HEK293 (cell line): ENCODE data around the gene COMMD4.

ENCODE experiments used
- GLIS1 ChIP-seq: fragments of 450-650 bp; formaldehyde crosslinking; IDR thresholded peaks from 2 replicates; pipeline ENCODE4 v1.5.1; 2016; ENCODE audit warnings: missing biosample characterization, missing genetic modification characterization
- KLF10 ChIP-seq: fragments of 450-650 bp; IDR thresholded peaks from 2 replicates; pipeline ENCODE4 v1.5.1; 2018; ENCODE audit warnings: missing biosample characterization, mild to moderate bottlenecking, missing genetic modification characterization
- PRDM1 ChIP-seq: fragments of 450-650 bp; formaldehyde crosslinking; IDR thresholded peaks from 2 replicates; pipeline ENCODE4; 2016; ENCODE audit warnings: missing biosample characterization, missing genetic modification characterization
- SP7 ChIP-seq: fragments of 450-650 bp; formaldehyde crosslinking; IDR thresholded peaks from 2 replicates; pipeline ENCODE4 v1.5.1; 2016; ENCODE audit warnings: missing biosample characterization, missing genetic modification characterization
- YY2 ChIP-seq: fragments of 450-650 bp; formaldehyde crosslinking; IDR thresholded peaks from 2 replicates; pipeline ENCODE4 v1.5.1; 2016; ENCODE audit warnings: missing biosample characterization, missing genetic modification characterization
- ZBTB1 ChIP-seq: fragments of 450-650 bp; formaldehyde crosslinking; IDR thresholded peaks from 2 replicates; pipeline ENCODE4 v1.5.1; 2016; ENCODE audit warnings: missing biosample characterization, missing genetic modification characterization
- ZBTB20 ChIP-seq: fragments of 450-650 bp; formaldehyde crosslinking; IDR thresholded peaks from 2 replicates; pipeline ENCODE4 v1.5.1; 2016; ENCODE audit warnings: missing biosample characterization, missing genetic modification characterization
- ZFHX2 ChIP-seq: fragments of 450-650 bp; formaldehyde crosslinking; conservative IDR thresholded peaks from 2 replicates; pipeline ENCODE4 v1.5.1; 2016; ENCODE audit warnings: missing biosample characterization, missing genetic modification characterization
- ZNF155 ChIP-seq: fragments of 450-650 bp; formaldehyde crosslinking; IDR thresholded peaks from 2 replicates; pipeline ENCODE4 v1.5.1; 2016; ENCODE audit warnings: missing biosample characterization, missing genetic modification characterization
- ZNF324 ChIP-seq: fragments of 450-650 bp; formaldehyde crosslinking; IDR thresholded peaks from 2 replicates; pipeline ENCODE4 v1.5.1; 2016; ENCODE audit warnings: missing biosample characterization, missing genetic modification characterization
- ZNF341 ChIP-seq: fragments of 450-650 bp; formaldehyde crosslinking; IDR thresholded peaks from 2 replicates; pipeline ENCODE4; 2016; ENCODE audit warnings: low read depth, missing biosample characterization, missing genetic modification characterization
- ZNF350 ChIP-seq: fragments of 450-650 bp; formaldehyde crosslinking; IDR thresholded peaks from 2 replicates; pipeline ENCODE4 v1.5.0; 2017; ENCODE audit warnings: missing biosample characterization, mild to moderate bottlenecking, missing genetic modification characterization
- ZNF530 ChIP-seq: fragments of 450-650 bp; formaldehyde crosslinking; IDR thresholded peaks from 2 replicates; pipeline ENCODE4 v1.5.1; 2016; ENCODE audit warnings: low read depth, missing biosample characterization, missing genetic modification characterization
- ZNF548 ChIP-seq: fragments of 450-650 bp; formaldehyde crosslinking; IDR thresholded peaks from 2 replicates; pipeline ENCODE4 v1.5.1; 2016; ENCODE audit warnings: missing biosample characterization, missing genetic modification characterization
- ZNF645 ChIP-seq: fragments of 450-650 bp; formaldehyde crosslinking; IDR thresholded peaks from 2 replicates; pipeline ENCODE4; 2016; ENCODE audit warnings: missing biosample characterization, missing genetic modification characterization
- ZNF747 ChIP-seq: fragments of 450-650 bp; formaldehyde crosslinking; IDR thresholded peaks from 2 replicates; pipeline ENCODE4 v1.5.1; 2016; ENCODE audit warnings: missing biosample characterization, missing genetic modification characterization
- ZNF791 ChIP-seq: fragments of 450-650 bp; formaldehyde crosslinking; IDR thresholded peaks from 2 replicates; pipeline ENCODE4 v1.5.1; 2016; ENCODE audit warnings: missing biosample characterization, missing genetic modification characterization
- ZNF792 ChIP-seq: fragments of 450-650 bp; formaldehyde crosslinking; IDR thresholded peaks from 2 replicates; pipeline ENCODE4 v1.5.1; 2016; ENCODE audit warnings: missing biosample characterization, missing genetic modification characterization
- ZNF830 ChIP-seq: fragments of 450-650 bp; IDR thresholded peaks from 2 replicates; pipeline ENCODE4 v1.5.0; 2018; ENCODE audit warnings: missing biosample characterization, missing genetic modification characterization, low read depth, mild to moderate bottlenecking, moderate library complexity
- ZNF837 ChIP-seq: fragments of 450-650 bp; formaldehyde crosslinking; IDR thresholded peaks from 2 replicates; pipeline ENCODE4 v1.5.1; 2016; ENCODE audit warnings: missing biosample characterization, missing genetic modification characterization
- TF ChIP-seq, protein P1 (sequence below): fragments of 450-650 bp; formaldehyde crosslinking; optimal IDR thresholded peaks from 2 replicates; pipeline ENCODE3; 2016; ENCODE audit warnings: missing biosample characterization, mild to moderate bottlenecking, missing genetic modification characterization
- TF ChIP-seq, protein P2 (sequence below): fragments of 450-650 bp; formaldehyde crosslinking; IDR thresholded peaks from 2 replicates; pipeline ENCODE4 v1.5.1; 2016; ENCODE audit warnings: missing biosample characterization, missing genetic modification characterization
- TF ChIP-seq, protein P3 (sequence below): fragments of 450-650 bp; formaldehyde crosslinking; IDR thresholded peaks from 2 replicates; pipeline ENCODE4 v1.5.1; 2016; ENCODE audit warnings: missing biosample characterization, missing genetic modification characterization
- TF ChIP-seq, protein P4 (sequence below): fragments of 450-650 bp; formaldehyde crosslinking; IDR thresholded peaks from 2 replicates; pipeline ENCODE4 v1.5.1; 2017; ENCODE audit warnings: missing biosample characterization, mild to moderate bottlenecking, missing genetic modification characterization, moderate library complexity
- TF ChIP-seq, protein P5 (sequence below): fragments of 450-650 bp; formaldehyde crosslinking; IDR thresholded peaks from 2 replicates; pipeline ENCODE4 v1.5.1; 2016; ENCODE audit warnings: missing biosample characterization, missing genetic modification characterization
- TF ChIP-seq, protein P6 (sequence below): fragments of 450-650 bp; formaldehyde crosslinking; IDR thresholded peaks from 2 replicates; pipeline ENCODE4 v1.5.1; 2016; ENCODE audit warnings: missing biosample characterization, missing genetic modification characterization

The COMMD4 gene

DNA sequence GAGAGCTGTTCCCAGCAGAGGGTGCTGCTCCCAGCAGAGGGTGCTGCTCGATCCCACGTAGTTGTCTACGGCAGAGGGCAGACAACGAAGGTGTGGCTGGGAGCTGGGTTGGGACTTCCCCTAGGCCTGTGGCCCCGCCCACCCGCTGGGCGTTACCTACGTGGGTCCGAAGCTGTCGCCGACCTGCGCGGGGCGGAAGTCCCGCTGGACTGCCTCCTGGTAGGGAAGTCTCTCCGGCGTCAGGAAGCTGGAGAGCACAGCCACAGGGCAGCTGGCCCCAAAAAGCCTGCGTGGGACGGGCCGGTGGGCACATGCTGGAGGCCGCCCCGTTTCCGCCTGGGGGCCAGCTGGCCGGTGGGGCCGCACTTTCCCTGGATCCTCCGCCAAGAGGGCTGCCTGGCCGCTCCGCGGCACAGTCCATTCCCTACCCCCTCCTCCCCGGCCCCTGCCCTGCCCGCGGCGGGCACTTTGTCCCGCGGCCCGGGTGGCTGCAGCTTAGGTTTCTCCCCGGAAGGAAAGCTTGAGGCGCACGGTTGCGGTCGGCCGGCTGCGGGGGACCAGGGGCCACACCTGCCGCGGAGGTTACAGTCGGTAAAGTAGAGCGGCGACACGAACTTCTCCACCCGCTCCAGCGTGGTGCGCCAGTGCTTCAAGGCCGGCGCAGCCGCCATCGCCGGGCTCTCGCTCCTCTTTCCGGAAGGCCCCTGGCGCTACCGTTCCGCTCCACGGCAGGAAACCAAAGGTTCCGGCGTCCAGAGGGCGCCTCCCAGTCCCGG is 32.2 kb downstream of the COMMD4 start, which contains the start of gene MAN2C1 (continued):
- no peak for TF ChIP-seq ZNF830 (tag by site-specific recombination)
- TF ChIP-seq SP7 = peak; percentile 93
- TF ChIP-seq, protein P1, sequence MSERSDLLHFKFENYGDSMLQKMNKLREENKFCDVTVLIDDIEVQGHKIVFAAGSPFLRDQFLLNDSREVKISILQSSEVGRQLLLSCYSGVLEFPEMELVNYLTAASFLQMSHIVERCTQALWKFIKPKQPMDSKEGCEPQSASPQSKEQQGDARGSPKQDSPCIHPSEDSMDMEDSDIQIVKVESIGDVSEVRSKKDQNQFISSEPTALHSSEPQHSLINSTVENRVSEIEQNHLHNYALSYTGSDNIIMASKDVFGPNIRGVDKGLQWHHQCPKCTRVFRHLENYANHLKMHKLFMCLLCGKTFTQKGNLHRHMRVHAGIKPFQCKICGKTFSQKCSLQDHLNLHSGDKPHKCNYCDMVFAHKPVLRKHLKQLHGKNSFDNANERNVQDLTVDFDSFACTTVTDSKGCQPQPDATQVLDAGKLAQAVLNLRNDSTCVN = peak; percentile 73
- TF ChIP-seq, protein P2, sequence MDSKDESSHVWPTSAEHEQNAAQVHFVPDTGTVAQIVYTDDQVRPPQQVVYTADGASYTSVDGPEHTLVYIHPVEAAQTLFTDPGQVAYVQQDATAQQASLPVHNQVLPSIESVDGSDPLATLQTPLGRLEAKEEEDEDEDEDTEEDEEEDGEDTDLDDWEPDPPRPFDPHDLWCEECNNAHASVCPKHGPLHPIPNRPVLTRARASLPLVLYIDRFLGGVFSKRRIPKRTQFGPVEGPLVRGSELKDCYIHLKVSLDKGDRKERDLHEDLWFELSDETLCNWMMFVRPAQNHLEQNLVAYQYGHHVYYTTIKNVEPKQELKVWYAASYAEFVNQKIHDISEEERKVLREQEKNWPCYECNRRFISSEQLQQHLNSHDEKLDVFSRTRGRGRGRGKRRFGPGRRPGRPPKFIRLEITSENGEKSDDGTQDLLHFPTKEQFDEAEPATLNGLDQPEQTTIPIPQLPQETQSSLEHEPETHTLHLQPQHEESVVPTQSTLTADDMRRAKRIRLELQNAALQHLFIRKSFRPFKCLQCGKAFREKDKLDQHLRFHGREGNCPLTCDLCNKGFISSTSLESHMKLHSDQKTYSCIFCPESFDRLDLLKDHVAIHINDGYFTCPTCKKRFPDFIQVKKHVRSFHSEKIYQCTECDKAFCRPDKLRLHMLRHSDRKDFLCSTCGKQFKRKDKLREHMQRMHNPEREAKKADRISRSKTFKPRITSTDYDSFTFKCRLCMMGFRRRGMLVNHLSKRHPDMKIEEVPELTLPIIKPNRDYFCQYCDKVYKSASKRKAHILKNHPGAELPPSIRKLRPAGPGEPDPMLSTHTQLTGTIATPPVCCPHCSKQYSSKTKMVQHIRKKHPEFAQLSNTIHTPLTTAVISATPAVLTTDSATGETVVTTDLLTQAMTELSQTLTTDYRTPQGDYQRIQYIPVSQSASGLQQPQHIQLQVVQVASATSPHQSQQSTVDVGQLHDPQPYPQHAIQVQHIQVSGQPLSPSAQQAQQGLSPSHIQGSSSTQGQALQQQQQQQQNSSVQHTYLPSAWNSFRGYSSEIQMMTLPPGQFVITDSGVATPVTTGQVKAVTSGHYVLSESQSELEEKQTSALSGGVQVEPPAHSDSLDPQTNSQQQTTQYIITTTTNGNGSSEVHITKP (tag by site-specific recombination) = peak; percentile 97
- no peak for TF ChIP-seq ZNF791 (tag by site-specific recombination)
- no peak for TF ChIP-seq PRDM1 (tag by site-specific recombination)
- TF ChIP-seq ZNF324 = peak; percentile 98
- TF ChIP-seq YY2 (tag by site-specific recombination) = peak; percentile 98
- TF ChIP-seq, protein P3, sequence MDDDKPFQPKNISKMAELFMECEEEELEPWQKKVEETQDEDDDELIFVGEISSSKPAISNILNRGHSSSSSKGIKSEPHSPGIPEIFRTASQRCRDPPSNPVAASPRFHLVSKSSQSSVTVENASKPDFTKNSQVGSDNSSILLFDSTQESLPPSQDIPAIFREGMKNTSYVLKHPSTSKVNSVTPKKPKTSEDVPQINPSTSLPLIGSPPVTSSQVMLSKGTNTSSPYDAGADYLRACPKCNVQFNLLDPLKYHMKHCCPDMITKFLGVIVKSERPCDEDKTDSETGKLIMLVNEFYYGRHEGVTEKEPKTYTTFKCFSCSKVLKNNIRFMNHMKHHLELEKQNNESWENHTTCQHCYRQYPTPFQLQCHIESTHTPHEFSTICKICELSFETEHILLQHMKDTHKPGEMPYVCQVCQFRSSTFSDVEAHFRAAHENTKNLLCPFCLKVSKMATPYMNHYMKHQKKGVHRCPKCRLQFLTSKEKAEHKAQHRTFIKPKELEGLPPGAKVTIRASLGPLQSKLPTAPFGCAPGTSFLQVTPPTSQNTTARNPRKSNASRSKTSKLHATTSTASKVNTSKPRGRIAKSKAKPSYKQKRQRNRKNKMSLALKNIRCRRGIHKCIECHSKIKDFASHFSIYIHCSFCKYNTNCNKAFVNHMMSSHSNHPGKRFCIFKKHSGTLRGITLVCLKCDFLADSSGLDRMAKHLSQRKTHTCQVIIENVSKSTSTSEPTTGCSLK (tag by site-specific recombination) = no peak
- no peak for TF ChIP-seq ZNF530 (tag by site-specific recombination)
- TF ChIP-seq ZNF645 (tag by site-specific recombination) = 0 out of 2 replicates have a peak, but pooled peaks have one; percentile 15
- no peak for TF ChIP-seq ZNF747
- TF ChIP-seq ZNF548 (tag by site-specific recombination) = 0 out of 2 replicates have a peak, but pooled peaks have one; percentile 42
- peak; percentile 96 for TF ChIP-seq ZBTB1 (tag by site-specific recombination)
- TF ChIP-seq, protein P4, sequence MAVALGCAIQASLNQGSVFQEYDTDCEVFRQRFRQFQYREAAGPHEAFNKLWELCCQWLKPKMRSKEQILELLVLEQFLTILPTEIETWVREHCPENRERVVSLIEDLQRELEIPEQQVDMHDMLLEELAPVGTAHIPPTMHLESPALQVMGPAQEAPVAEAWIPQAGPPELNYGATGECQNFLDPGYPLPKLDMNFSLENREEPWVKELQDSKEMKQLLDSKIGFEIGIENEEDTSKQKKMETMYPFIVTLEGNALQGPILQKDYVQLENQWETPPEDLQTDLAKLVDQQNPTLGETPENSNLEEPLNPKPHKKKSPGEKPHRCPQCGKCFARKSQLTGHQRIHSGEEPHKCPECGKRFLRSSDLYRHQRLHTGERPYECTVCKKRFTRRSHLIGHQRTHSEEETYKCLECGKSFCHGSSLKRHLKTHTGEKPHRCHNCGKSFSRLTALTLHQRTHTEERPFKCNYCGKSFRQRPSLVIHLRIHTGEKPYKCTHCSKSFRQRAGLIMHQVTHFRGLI (tag by site-specific recombination) = peak; percentile 59; the same call in 1 of the 2 replicates
- peak; percentile 88 for TF ChIP-seq KLF10 (tag by site-specific recombination)
- TF ChIP-seq, protein P5, sequence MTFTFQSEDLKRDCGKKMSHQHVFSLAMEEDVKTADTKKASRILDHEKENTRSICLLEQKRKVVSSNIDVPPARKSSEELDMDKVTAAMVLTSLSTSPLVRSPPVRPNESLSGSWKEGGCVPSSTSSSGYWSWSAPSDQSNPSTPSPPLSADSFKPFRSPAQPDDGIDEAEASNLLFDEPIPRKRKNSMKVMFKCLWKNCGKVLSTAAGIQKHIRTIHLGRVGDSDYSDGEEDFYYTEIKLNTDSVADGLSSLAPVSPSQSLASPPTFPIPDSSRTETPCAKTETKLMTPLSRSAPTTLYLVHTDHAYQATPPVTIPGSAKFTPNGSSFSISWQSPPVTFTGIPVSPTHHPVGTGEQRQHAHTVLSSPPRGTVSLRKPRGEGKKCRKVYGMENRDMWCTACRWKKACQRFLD (tag by site-specific recombination) = peak; percentile 43; the same call in 1 of the 2 replicates
- TF ChIP-seq, protein P6, sequence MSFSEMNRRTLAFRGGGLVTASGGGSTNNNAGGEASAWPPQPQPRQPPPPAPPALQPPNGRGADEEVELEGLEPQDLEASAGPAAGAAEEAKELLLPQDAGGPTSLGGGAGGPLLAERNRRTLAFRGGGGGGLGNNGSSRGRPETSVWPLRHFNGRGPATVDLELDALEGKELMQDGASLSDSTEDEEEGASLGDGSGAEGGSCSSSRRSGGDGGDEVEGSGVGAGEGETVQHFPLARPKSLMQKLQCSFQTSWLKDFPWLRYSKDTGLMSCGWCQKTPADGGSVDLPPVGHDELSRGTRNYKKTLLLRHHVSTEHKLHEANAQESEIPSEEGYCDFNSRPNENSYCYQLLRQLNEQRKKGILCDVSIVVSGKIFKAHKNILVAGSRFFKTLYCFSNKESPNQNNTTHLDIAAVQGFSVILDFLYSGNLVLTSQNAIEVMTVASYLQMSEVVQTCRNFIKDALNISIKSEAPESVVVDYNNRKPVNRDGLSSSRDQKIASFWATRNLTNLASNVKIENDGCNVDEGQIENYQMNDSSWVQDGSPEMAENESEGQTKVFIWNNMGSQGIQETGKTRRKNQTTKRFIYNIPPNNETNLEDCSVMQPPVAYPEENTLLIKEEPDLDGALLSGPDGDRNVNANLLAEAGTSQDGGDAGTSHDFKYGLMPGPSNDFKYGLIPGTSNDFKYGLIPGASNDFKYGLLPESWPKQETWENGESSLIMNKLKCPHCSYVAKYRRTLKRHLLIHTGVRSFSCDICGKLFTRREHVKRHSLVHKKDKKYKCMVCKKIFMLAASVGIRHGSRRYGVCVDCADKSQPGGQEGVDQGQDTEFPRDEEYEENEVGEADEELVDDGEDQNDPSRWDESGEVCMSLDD (tag by site-specific recombination) = peak; percentile 87
- TF ChIP-seq ZNF350 (tag by site-specific recombination) = no peak
- peak; percentile 93 for TF ChIP-seq ZBTB20 (tag by site-specific recombination)
- TF ChIP-seq GLIS1 (tag by site-specific recombination) = peak; percentile 83
- TF ChIP-seq ZFHX2 (tag by site-specific recombination) = peak; percentile 95
- peak; percentile 94; the same call in 1 of the 2 replicates for TF ChIP-seq ZNF837 (tag by site-specific recombination)
- peak; percentile 87 for TF ChIP-seq ZNF792 (tag by site-specific recombination)
- TF ChIP-seq ZNF341 = peak; percentile 97
- no peak for TF ChIP-seq ZNF155 (tag by site-specific recombination)
